ENCODE data around the gene XIRP2.

XIRP2 gene

DNA sequence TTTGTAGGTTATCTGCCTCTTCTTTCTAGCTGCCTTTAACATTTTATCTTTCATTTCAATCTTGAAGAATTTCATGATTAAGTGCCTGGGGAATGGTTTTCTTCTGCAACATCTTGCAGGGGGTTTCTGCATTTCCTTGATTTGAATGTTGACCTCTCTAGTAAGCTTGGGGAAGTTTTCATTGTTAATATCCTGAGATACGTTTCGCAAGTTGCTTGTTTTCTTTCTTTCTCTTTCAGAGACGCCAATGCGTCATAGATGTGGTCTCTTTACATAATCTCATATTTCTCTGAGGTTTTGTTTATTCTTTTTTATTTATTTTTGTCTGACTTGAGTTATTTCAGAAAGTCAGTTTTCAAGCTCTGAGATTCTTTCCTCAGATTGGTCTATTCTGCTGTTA is 225.7 kb downstream of the XIRP2 start:
- Histone ChIP-seq H3K36me3 (ENCODE audit: control insufficient read depth, insufficient read depth, low read length) (no peaks in the 10 kb centered on the region), H3K27me3 (replicated peaks; ENCODE audit: control insufficient read depth, insufficient read depth, low read length) (no peaks in the 10 kb centered on the region), H3K4me3 (replicated peaks; ENCODE audit: low read depth, low read length) (no peak overlapping the region)
- TF ChIP-seq CTCF (IDR thresholded peaks at IDR 0.05; ENCODE audit: insufficient read depth, low read length, poor library complexity, severe bottlenecking) = no peak
- no peak for DNase-seq (ENCODE audit: extremely low read depth, insufficient read length)

- no peaks in the 10 kb centered on the region for H3K27me3 ChIP-seq (replicated peaks; ENCODE audit: control insufficient read depth, insufficient read depth, low read length)
- no peak for TF ChIP-seq CTCF (IDR thresholded peaks at IDR 0.05; ENCODE audit: insufficient read depth, low read length, poor library complexity, severe bottlenecking)
These were observed 227.3 kb downstream of the XIRP2 start for GRCh38 chr2:167115541-167115940.

GRCh38 chr2:167122389-167122788 is 234.1 kb downstream of the XIRP2 start:
- TF ChIP-seq CTCF (IDR thresholded peaks at IDR 0.05; ENCODE audit: insufficient read depth, low read length, poor library complexity, severe bottlenecking) = no peak
- Histone ChIP-seq H3K27me3 (replicated peaks; ENCODE audit: control insufficient read depth, insufficient read depth, low read length) (no peaks in the 10 kb centered on the region), H3K36me3 (ENCODE audit: control insufficient read depth, insufficient read depth, low read length) (no peaks in the 10 kb centered on the region), H3K4me3 (replicated peaks; ENCODE audit: low read depth, low read length) (no peak overlapping the region)
- no peak for DNase-seq (ENCODE audit: extremely low read depth, insufficient read length)

More at GRCh38 chr2:167115541-167115940, 227.3 kb downstream of the XIRP2 start:
- Histone ChIP-seq H3K36me3 (ENCODE audit: control insufficient read depth, insufficient read depth, low read length) (no peaks in the 10 kb centered on the region), H3K4me3 (replicated peaks; ENCODE audit: low read depth, low read length) (no peak overlapping the region)
- no peak for DNase-seq (ENCODE audit: extremely low read depth, insufficient read length)

- Histone ChIP-seq H3K4me3 (replicated peaks; ENCODE audit: low read depth, low read length) (no peak overlapping the region), H3K36me3 (ENCODE audit: control insufficient read depth, insufficient read depth, low read length) (no peaks in the 10 kb centered on the region), H3K27me3 (replicated peaks; ENCODE audit: control insufficient read depth, insufficient read depth, low read length) (no peaks in the 10 kb centered on the region)
- DNase-seq (ENCODE audit: extremely low read depth, insufficient read length) = no peak
- no peak for TF ChIP-seq CTCF (IDR thresholded peaks at IDR 0.05; ENCODE audit: insufficient read depth, low read length, poor library complexity, severe bottlenecking)
These were observed 237.9 kb downstream of the XIRP2 start for GRCh38 chr2:167126165-167126564.

DNA sequence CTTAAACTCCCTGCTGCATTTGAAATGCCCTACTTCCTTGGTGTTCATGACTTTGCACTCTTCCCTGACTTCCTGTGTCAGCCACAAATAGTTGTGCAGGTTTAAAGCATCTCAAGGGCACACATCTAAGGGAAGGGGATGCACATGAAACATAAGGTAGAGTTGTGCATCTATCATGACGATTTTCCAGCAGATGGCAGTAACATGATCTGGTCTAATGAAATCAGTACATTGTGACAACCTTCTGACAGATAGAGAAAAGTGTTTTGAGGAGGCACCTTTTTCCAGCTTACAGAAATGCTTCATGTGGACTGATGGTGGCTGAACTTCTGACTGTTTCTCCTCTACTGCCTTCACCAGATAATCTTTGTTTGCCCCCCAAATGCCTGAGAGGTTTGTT is 238.9 kb downstream of the XIRP2 start:
- H3K36me3 ChIP-seq (ENCODE audit: control insufficient read depth, insufficient read depth, low read length) = no peaks in the 10 kb centered on the region
- DNase-seq (ENCODE audit: extremely low read depth, insufficient read length) = no peak
- no peak overlapping the region for H3K4me3 ChIP-seq (replicated peaks; ENCODE audit: low read depth, low read length)
- no peaks in the 10 kb centered on the region for H3K27me3 ChIP-seq (replicated peaks; ENCODE audit: control insufficient read depth, insufficient read depth, low read length)
- no peak for TF ChIP-seq CTCF (IDR thresholded peaks at IDR 0.05; ENCODE audit: insufficient read depth, low read length, poor library complexity, severe bottlenecking)

- TF ChIP-seq CTCF (IDR thresholded peaks at IDR 0.05; ENCODE audit: insufficient read depth, low read length, poor library complexity, severe bottlenecking) = no peak
- no peak for DNase-seq (ENCODE audit: extremely low read depth, insufficient read length)
- Histone ChIP-seq H3K4me3 (replicated peaks; ENCODE audit: low read depth, low read length) (no peak overlapping the region), H3K36me3 (ENCODE audit: control insufficient read depth, insufficient read depth, low read length) (no peaks in the 10 kb centered on the region), H3K27me3 (replicated peaks; ENCODE audit: control insufficient read depth, insufficient read depth, low read length) (no peaks in the 10 kb centered on the region)
These were observed 239.8 kb downstream of the XIRP2 start for GRCh38 chr2:167128130-167128529.
